ENCODE data around the gene CCDC180. TPM values are rescaled to one million over a fixed set of nuclear protein-coding genes. Genes with fewer than 3 reads are reported as not detected.
"Not testable (repeated sequence)": the region's sequence is repeated elsewhere in the genome, so short reads cannot be mapped to it uniquely, and the experiment has no call there.

CCDC180 gene
- total RNA-seq, 1 experiment from 2014 or later, result 0.72 TPM

DNA sequence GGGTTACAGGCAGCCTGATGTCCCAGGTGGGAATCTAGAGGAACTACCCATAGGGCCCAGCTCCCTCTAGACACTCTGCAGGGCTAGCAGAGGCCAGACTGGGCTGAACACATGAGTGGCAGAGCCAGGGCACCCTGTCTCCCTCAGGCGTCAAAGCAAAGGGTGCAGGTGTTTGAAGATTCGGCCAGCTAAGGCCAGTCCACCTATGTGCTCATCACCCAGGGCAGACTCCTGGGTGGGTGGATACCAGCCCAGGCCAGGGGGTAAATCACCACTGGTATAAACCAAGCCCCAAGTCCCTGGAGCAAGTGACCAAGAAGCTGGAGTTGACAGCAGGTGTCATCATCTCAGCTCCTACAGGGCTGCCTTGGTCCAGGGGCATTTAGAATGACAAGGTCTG is 3.4 kb downstream of the CCDC180 start:
- no peak for DNase-seq (ENCODE audit: low read depth)

GRCh38 chr9:97311798-97312500 is 4.5 kb downstream of the CCDC180 start:
- no peak for DNase-seq (ENCODE audit: low read depth)

DNA sequence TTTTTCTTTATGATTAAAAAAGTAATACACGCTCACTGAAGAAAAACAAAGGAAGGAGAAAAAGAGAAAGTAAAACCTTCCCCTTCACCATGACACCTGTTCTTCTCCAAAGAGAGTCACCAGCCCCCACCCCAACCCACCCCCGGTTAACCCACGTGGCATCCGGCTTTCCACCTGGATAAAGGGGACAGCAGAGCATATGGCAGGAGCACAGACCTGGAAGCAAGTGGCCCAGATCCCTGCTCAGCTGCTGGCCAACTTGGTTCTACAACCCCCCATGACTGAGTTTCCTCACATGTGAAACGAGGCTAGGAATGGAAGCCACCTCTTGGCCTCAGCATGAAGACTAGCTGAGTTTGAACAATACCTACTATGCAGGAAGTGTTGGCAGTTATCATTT is 5.1 kb downstream of the CCDC180 start:
- DNase-seq (ENCODE audit: low read depth), result no peak

- no peak for DNase-seq (ENCODE audit: low read depth)
These were observed 5.8 kb downstream of the CCDC180 start for GRCh38 chr9:97313243-97313642.

- no peak for DNase-seq (ENCODE audit: low read depth)
These were observed 6.3 kb downstream of the CCDC180 start for GRCh38 chr9:97313746-97314145.

DNA sequence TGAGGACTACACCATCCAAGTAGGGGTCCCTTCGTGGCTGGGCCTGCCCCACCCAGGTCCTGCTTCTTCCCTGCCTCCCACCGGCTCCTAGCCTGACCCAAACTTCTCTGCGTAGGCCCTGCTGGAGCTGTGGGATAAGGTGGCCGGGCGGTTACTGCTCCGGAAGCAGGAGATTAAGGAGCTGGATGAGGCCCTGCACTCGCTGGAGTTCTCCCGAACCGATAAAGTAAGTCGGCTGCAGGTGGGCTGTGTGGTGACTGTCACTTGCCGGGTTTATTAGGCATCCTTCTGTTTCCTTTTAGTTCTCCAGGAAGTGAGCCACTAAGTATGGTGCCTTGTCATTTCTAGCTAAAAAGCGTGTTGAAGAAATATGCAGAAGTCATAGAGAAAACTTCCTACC is 7.0 kb downstream of the CCDC180 start:
- no peak for DNase-seq (ENCODE audit: low read depth)

DNA sequence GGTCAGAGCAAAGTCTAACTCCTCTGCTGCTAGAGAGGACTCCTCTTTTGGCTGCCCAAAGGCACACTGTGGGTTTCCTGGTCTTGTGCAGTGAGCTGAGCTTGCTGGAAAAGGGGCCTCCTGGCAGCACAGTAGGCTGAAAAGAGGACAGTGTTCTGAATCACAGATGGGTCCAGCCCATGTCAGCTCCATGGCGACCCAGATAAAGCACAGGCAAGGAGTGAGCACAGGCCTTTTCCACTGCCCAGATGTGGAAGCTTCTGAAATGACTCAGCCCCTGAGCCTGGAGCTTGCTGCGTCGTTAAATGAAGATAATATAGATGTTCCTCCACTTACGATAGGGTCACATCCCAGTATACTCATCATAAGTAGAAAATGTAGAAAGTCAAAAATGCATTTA is 8.1 kb downstream of the CCDC180 start:
- no peak for DNase-seq (ENCODE audit: low read depth)

DNA sequence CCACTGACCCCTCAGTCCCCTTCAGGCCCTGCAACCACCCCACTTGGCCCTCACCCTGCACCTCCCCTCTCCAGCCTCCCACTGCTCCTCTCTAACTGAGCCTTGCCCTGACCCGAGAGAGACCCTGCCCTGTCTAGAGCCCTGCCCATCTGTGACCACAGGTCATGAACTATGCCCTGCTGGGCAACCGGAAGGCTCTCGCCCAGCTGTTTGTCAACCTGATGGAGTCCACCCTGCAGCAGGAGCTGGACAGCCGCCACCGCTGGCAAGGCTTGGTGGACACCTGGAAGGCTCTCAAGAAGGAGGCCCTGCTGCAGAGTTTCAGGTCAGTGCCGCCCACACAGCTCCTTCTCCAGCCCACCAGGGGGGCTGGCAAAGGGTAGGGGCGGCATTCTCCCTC is 9.4 kb downstream of the CCDC180 start:
- no peak for DNase-seq (ENCODE audit: low read depth)

DNA sequence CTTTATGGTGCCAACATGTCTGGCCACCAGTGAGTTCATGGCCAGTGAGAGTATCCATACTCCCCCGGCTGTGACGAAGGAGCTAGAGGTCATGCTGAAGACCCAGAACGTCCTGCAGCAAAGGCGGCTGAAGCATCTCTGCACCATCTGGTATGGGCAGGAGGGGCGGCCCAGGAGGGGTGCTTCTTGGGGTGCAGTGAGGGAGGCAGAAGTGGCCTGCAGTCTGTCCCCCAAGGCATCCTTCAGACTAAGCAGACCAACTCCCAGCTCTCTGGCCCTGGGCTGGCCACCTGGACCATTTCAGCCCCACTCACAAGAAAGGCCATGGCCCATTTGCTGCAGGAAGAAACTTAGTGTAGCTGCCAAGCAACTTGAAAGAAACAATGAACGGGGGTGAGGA is 11.0 kb downstream of the CCDC180 start:
- DNase-seq (ENCODE audit: low read depth), result no peak

GRCh38 chr9:97319395-97319794 is 11.9 kb downstream of the CCDC180 start:
- DNase-seq (ENCODE audit: low read depth), result no peak

GRCh38 chr9:97320080-97320642 is 12.7 kb downstream of the CCDC180 start:
- DNase-seq (ENCODE audit: low read depth), result no peak

GRCh38 chr9:97321251-97321650 is 13.8 kb downstream of the CCDC180 start:
- DNase-seq (ENCODE audit: low read depth), result no peak

- DNase-seq (ENCODE audit: low read depth), result no peak
These were observed 14.2 kb downstream of the CCDC180 start for GRCh38 chr9:97321691-97322090.

DNA sequence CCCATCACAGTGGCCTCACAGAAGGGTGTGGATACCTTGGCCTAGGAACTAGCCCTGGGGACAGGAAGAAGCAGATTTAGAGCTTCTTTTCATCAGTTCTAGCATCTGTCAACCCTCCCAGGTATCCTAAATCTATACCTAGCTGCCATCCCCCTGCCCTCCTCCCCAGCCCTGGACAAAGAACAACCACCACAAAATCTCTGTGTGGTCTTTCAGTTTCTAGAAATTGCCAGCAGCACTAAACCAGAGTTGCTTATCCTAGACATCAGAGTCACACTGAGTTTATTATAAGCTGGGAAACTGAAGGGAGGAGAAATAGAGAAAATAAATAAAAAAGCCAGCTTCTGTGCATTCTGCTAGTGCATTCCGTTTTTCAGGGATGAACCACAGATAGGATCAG is 14.6 kb downstream of the CCDC180 start:
- no peak for DNase-seq (ENCODE audit: low read depth)

DNA sequence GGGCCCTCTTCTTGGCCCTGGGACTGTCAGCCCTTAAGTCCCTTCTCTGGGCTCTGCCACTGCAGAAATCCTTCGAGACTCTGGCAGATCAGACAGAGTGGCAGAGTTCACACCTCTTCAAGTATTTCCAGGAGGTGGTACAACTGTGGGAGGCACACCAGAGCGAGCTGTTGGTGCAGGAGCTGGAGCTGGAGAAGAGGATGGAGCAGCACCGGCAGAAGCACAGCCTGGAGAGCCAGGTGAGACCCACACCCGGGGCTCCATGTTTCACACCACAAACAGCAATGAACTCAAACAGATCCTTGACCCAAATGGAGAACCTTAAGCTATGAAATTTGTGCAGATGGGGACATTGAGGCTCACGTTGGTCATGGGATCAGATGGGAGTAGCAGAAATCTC is 17.5 kb downstream of the CCDC180 start:
- DNase-seq (ENCODE audit: low read depth), result no peak

DNA sequence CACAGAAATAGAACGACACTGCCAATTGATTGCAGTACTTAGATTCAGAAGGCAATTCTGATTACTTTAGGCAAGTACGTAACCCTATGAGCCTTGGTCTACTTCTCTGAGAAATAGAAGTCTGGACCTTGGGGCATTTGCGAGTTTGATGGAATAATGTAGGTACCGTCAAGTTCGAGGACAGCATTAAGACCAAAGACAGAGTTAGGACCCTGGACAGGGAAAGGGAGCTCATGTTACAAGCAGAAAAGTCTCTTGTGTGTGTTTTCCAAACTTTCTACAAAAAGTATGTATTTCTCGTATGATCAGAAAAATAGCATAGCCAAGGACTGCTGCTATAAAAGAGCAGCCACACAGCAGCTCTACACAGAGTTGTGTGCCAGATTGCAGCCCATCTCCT is 20.1 kb downstream of the CCDC180 start:
- DNase-seq (ENCODE audit: low read depth), result no peak

DNA sequence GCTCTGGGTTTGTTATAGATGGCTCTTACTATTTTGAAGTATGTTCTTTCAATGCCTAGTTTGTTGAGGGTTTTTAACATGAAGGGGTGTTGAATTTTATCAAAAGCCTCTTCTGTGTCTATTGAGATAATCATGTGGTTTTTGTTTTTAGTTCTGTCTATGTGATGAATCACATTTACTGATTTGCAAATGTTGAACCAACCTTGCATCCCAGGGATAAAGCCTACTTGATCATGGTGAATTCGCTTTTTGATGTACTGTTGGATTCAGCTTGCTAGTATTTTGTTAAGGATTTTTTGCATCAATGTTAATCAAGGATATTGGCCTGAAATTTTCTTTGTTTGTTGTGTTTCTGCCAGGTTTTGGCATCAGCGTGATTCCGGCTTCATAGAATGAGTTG is 25.5 kb downstream of the CCDC180 start:
- no peak for DNase-seq (ENCODE audit: low read depth)

DNA sequence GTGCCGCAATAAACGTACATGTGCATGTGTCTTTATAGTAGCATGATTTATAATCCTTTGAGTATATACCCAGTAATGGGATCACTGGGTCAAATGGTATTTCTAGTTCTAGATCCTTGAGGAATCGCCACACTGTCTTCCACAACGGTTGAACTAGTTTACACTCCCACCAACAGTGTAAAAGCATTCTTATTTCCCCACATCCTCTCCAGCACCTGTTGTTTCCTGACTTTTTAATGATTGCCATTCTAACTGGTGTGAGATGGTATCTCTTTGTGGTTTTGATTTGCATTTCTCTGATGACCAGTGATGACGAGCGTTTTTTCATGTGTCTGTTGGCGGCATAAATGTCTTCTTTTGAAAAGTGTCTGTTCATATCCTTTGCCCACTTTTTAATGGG is 28.2 kb downstream of the CCDC180 start:
- DNase-seq (ENCODE audit: low read depth), result not testable (repeated sequence)

GRCh38 chr9:97348871-97349270 is 41.4 kb downstream of the CCDC180 start:
- no peak for DNase-seq (ENCODE audit: low read depth)

GRCh38 chr9:97349400-97349799 is 41.9 kb downstream of the CCDC180 start:
- no peak for DNase-seq (ENCODE audit: low read depth)

DNA sequence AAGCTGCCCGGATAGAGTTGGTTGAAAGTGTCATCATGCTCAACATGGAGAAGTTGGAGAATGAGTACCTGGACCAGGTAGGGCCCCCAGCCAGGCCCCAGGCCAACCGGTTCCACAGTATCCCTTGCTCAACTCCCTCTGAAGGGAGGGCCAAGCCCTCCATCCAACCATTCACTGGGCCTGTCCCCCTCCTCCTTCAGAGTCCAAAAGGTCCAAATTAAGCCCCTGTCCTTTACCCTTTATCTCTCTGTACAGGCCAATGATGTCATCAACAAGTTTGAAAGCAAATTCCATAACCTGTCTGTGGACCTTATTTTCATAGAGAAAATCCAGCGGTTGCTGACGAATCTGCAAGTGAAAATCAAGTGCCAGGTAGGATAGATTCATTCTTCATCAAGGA is 47.2 kb downstream of the CCDC180 start:
- DNase-seq (ENCODE audit: low read depth), result no peak

DNA sequence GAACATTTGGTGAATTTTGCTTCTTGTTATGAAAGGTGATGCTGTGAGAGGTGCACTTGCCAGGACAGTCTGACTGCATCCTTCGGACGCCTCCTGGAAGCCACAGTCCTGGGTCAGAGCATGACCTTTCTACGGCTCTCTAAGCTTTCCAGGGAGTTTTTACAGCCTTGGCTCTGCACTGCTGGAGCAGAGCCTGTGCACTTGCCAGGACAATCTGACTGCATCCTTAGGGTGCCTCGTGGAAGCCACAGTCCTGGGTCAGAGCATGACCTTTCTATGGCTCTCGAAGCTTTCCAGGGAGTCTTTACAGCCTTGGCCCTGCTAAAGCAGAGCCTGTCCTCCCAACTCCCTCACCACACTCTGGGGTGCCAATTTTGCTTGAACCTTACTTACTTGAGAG is 49.6 kb downstream of the CCDC180 start:
- DNase-seq (ENCODE audit: low read depth), result no peak
